ENCODE measurements around the gene TGFBR2.

Gene TGFBR2

DNA sequence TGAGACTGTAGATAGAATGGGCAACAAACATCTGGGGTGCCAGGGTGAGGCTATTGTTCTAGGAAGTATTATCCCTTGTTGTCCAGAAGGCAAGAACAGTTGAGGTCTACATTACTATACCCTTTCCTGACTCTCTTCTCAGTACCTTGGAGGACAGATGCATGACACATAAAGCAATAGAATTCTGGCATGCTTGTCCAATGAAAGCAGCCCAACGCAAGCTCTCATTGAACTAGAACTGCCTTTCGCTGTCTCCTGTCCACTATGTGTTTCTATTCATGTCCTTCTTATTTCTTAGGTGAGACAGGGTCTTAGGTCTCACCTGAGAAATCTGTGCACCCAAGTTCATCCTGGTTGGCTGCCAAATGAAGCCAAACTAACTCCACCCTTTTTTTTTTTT is 68.6 kb downstream of the TGFBR2 start:
- H3K9me3 ChIP-seq (ENCODE audit: severe bottlenecking): peaks cover 2% of the 10 kb centered on the region
- H3K4me3 ChIP-seq (ENCODE audit: low read depth, low read length): no peak overlapping the region
- DNase-seq: no peak
- no peaks in the 10 kb centered on the region for H3K27me3 ChIP-seq (ENCODE audit: insufficient read depth, low read depth, severe bottlenecking)
- H3K36me3 ChIP-seq: no peaks in the 10 kb centered on the region
- TF ChIP-seq, protein P1, sequence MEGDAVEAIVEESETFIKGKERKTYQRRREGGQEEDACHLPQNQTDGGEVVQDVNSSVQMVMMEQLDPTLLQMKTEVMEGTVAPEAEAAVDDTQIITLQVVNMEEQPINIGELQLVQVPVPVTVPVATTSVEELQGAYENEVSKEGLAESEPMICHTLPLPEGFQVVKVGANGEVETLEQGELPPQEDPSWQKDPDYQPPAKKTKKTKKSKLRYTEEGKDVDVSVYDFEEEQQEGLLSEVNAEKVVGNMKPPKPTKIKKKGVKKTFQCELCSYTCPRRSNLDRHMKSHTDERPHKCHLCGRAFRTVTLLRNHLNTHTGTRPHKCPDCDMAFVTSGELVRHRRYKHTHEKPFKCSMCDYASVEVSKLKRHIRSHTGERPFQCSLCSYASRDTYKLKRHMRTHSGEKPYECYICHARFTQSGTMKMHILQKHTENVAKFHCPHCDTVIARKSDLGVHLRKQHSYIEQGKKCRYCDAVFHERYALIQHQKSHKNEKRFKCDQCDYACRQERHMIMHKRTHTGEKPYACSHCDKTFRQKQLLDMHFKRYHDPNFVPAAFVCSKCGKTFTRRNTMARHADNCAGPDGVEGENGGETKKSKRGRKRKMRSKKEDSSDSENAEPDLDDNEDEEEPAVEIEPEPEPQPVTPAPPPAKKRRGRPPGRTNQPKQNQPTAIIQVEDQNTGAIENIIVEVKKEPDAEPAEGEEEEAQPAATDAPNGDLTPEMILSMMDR (IDR thresholded peaks at IDR 0.05; ENCODE audit: low read depth, low read length): no peak
- H3K27ac ChIP-seq: no peak overlapping the region

DNA sequence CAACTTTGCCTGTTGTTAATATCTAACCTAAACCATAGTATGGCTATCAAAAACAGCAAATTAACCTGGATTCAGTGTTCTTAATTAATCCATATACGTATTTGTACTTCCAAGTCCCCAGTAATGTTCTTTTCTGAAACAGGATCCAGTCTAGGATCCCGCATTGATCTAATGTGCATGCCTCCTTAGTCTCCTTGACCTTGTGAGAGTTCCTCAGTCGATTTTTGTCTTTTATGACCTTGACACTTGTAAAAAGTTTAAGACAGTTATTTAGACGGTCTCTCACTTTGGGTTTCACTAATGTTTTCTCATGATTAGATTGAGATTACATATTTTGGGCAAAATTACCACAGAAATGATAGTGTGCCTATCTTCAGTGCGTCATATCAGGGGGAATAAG is 69.4 kb downstream of the TGFBR2 start:
- TF ChIP-seq, protein P1 (IDR thresholded peaks at IDR 0.05; ENCODE audit: low read depth, low read length): no peak
- DNase-seq: no peak

DNA sequence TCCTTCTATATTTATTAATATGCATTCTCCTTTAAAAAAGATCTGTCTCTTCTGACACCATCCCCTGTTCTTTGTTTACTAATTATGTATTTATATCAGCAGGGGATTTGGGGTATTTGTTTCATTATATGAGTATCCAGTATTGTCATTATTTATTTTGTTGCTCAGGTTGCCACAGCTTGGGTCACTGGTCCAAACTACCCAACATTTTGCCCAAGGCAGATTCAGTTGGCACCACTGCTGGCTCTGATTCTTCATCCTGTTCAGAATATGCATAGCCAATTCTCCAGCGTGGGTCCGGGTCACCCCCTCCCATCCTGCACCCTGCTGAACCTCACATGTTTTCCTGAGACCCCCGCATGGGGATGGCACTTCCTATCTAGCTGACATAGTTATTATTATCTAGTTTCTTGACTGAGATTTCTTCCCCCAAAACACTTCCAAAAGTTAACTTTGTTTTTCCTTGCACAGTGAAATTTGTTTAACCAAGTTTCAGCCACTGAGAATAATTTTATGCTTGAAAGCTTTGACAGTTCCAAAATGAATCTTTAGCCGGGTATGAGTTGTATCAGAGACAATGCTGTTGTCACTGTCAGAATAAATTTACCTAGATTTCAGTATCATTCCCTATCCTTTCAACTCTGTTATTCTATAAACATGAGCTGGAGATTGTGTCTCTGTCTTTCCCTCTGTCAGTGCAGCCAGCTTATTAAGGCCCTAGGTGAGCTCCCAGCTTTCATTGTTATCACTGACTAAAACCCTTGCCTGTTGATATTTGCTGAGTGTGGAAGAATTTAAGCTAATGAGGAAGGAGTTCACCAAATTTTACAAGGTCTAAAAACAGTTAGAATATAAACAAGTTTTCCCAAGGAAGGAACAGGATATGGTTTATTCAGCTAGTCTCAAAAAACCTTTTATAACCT is 70.3 kb downstream of the TGFBR2 start:
- no peak overlapping the region for H3K27ac ChIP-seq
- DNase-seq: no peak
- no peaks in the 10 kb centered on the region for H3K36me3 ChIP-seq
- TF ChIP-seq, protein P1 (IDR thresholded peaks at IDR 0.05; ENCODE audit: low read depth, low read length): no peak
- no peak overlapping the region for H3K4me3 ChIP-seq (ENCODE audit: low read depth, low read length)
- no peaks in the 10 kb centered on the region for H3K9me3 ChIP-seq (ENCODE audit: severe bottlenecking)
- no peaks in the 10 kb centered on the region for H3K27me3 ChIP-seq (ENCODE audit: insufficient read depth, low read depth, severe bottlenecking)

More for the DNA sequence above, 69.4 kb downstream of the TGFBR2 start:
- no peak overlapping the region for H3K4me3 ChIP-seq (ENCODE audit: low read depth, low read length)
- no peaks in the 10 kb centered on the region for H3K9me3 ChIP-seq (ENCODE audit: severe bottlenecking)
- H3K36me3 ChIP-seq: no peaks in the 10 kb centered on the region
- no peaks in the 10 kb centered on the region for H3K27me3 ChIP-seq (ENCODE audit: insufficient read depth, low read depth, severe bottlenecking)
- no peak overlapping the region for H3K27ac ChIP-seq

DNA sequence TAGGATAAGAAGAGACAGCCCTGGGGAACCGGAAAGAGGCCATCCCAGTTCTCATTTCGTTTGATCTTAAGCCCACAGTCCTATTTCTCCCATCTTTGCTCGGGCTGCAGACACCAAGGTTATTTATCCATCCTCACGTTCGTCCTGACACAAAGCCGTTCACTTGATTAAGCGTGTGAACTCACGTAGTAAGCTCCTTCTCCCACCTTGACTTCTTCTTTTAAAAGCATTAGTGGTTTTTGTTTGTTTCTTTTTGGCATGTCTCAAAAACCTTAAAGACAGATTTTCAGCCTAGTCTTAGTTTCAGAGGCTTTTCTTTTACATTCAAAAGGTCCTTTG is 70.9 kb downstream of the TGFBR2 start:
- H3K36me3 ChIP-seq: no peaks in the 10 kb centered on the region
- DNase-seq: no peak

DNA sequence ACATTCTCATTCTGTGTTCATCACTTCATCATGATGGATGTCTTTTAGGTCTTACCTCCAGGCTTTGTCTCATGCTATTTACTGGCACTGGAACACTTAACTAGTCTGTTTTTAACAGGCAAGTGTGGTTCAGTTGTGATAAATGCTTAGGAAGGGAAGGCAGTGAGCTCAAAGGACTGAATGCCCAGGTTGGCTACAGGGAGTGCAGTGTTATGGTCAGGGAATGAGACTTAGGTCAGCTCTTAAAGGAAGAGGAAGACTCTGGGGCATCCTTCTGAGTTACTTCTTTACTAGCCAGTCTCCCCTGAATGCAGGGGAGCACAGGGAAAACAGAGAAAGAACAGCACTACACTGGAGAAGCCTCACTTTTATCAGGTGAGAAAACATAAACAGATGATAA is 72.6 kb downstream of the TGFBR2 start:
- Histone ChIP-seq H3K27ac (no peak overlapping the region), H3K36me3 (no peaks in the 10 kb centered on the region)

More for the DNA sequence above, 70.9 kb downstream of the TGFBR2 start:
- Histone ChIP-seq H3K27me3 (ENCODE audit: insufficient read depth, low read depth, severe bottlenecking) (no peaks in the 10 kb centered on the region), H3K9me3 (ENCODE audit: severe bottlenecking) (no peaks in the 10 kb centered on the region), H3K27ac (no peak overlapping the region), H3K4me3 (ENCODE audit: low read depth, low read length) (no peak overlapping the region)
- TF ChIP-seq, protein P1 (IDR thresholded peaks at IDR 0.05; ENCODE audit: low read depth, low read length): no peak

More for the DNA sequence above, 72.6 kb downstream of the TGFBR2 start:
- TF ChIP-seq, protein P1 (IDR thresholded peaks at IDR 0.05; ENCODE audit: low read depth, low read length): no peak
- Histone ChIP-seq H3K9me3 (ENCODE audit: severe bottlenecking) (no peaks in the 10 kb centered on the region), H3K27me3 (ENCODE audit: insufficient read depth, low read depth, severe bottlenecking) (no peaks in the 10 kb centered on the region), H3K4me3 (ENCODE audit: low read depth, low read length) (no peak overlapping the region)
- DNase-seq: no peak

Data from WERI-Rb-1 (cell line).